ENCODE data around the gene SLC44A1. TPM values are rescaled to one million over a fixed set of nuclear protein-coding genes. Genes with fewer than 3 reads are reported as not detected.

The SLC44A1 gene
- total and polyA plus RNA-seq, 2 of the 13 experiments (the other 11 are each of a cell fraction or from before 2014, with no cell fraction given) = 21.4 to 40.8 TPM

DNA sequence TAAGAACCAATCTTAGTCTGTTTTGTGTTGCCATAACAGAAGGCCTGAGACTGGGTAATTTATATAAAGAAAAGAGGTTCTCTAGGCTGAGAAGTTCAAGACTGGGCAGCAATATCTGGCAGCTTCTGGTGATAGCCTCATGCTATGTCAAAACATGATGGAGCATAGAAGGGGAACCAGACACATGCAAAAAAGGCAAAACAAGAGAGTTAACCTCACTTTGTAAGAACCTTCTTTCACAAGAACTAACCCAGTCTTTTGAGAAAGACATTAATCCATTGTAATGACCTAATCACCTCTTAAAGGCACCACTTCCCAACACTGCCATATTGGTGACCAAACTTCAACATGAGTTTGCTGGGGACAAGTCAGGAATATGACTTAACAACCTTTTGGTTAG lies 240.7 kb downstream of the SLC44A1 start:
- no peaks in the 10 kb centered on the region for H3K9me3 ChIP-seq (ENCODE audit: low read length)
- H3K27ac ChIP-seq (ENCODE audit: extremely low read length, insufficient read depth, low read length) = no peak overlapping the region
- H3K36me3 ChIP-seq (replicated peaks in 1 of 2; ENCODE audit: control insufficient read depth in 1 of 2, insufficient read depth in 2 of 2, low read length in 2 of 2) = peaks cover 0 to 13% of the 10 kb centered on the region in 2 experiments; a peak in 3 of 5 replicates
- no peaks in the 10 kb centered on the region for H4K20me1 ChIP-seq (ENCODE audit: insufficient read depth, low read length)
- in situ Hi-C loops (cut with HindIII; ENCODE audit: extremely low pct_ligation_motif_present, low pct_unique_long_range_greater_than_20kb) (no loop called here), intact Hi-C loops (cut with micrococcal nuclease; ENCODE audit: unreplicated experiment) (no loop called here)
- H3K27me3 ChIP-seq (ENCODE audit: control insufficient read depth in 1 of 2, insufficient read depth in 2 of 2, low read length in 2 of 2) = no peaks in the 10 kb centered on the region
- H3K4me2 ChIP-seq (ENCODE audit: low read depth, low read length) = no peak overlapping the region
- ChIA-PET POLR2A (no interaction called here), CTCF (ENCODE audit: low intra/inter-chr PET ratio, low total read pairs) (no interaction called here)
- FAIRE-seq (no peak), ATAC-seq (no peak), DNase-seq (ENCODE audit: low spot score) (no peak)
- TF ChIP-seq NR0B2 (CRISPR knock-in tag; IDR thresholded peaks at IDR 0.05) = no peak
- TF ChIP-seq, protein P1, sequence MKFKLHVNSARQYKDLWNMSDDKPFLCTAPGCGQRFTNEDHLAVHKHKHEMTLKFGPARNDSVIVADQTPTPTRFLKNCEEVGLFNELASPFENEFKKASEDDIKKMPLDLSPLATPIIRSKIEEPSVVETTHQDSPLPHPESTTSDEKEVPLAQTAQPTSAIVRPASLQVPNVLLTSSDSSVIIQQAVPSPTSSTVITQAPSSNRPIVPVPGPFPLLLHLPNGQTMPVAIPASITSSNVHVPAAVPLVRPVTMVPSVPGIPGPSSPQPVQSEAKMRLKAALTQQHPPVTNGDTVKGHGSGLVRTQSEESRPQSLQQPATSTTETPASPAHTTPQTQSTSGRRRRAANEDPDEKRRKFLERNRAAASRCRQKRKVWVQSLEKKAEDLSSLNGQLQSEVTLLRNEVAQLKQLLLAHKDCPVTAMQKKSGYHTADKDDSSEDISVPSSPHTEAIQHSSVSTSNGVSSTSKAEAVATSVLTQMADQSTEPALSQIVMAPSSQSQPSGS (CRISPR knock-in tag; IDR thresholded peaks at IDR 0.05) = no peak
- no peak for TF ChIP-seq GTF3A (CRISPR knock-in tag; conservative IDR thresholded peaks at IDR 0.05)
- no peak for TF ChIP-seq ZEB1 (IDR thresholded peaks at IDR 0.05; ENCODE audit: insufficient replicate concordance, low read depth)
- no peak for TF ChIP-seq HMG20B (CRISPR knock-in tag; conservative IDR thresholded peaks at IDR 0.05)
- no TSS peak for BruUV-seq (replicated peaks)
- no peaks in the 10 kb centered on the region for H3K79me2 ChIP-seq (ENCODE audit: insufficient read depth, low read length)
- no peak overlapping the region for H3K4me3 ChIP-seq (replicated peaks in 1 of 3; ENCODE audit: insufficient read depth in 1 of 3, low read depth in 2 of 3, low read length in 3 of 3)
- no peak overlapping the region for H2AFZ ChIP-seq (ENCODE audit: low read length)
- H3K9ac ChIP-seq (ENCODE audit: insufficient read depth, low read depth, low read length) = no peak overlapping the region
- peaks cover 5% of the 10 kb centered on the region; the same call in 1 of the 2 replicates for H3K4me1 ChIP-seq (ENCODE audit: insufficient read depth, low read length)

Other genes with a start within 250 kb of the SLC44A1 start
- 2.8 and 5.1 TPM in 2 replicates for gene FSD1L, start 203.4 kb downstream of the SLC44A1 start, total RNA-seq (2016; rRNA removed; fragmentation: Illumina TruSeq; extraction: Trizol)
- 4.1 and 4.2 TPM in 2 replicates for gene FSD1L, start 203.4 kb downstream of the SLC44A1 start, polyA plus RNA-seq (2011; rRNA removed)